Esophagus mucosa (tissue), 1 donor: ENCODE measurements around the gene MINDY3. TPM values are rescaled to one million over a fixed set of nuclear protein-coding genes. Genes with fewer than 3 reads are reported as not detected.

Experiments
- ATAC-seq: fragments of 200-7000 bp; cut with Tn5 transposase; one replicate; pipeline ENCODE4 v1.9.1; 2020
- total RNA-seq: library from RNA; stranded (reverse); gene quantifications from one replicate; pipeline ENCODE4 v1.2.4, GENCODE V29; 2023
- donor health status: DM: yes; HTN: yes; CAD: no.

Gene MINDY3
- total RNA-seq, 1 donor from 2014 or later = 15.3 TPM

- ATAC-seq = no peak
Observed at GRCh38 chr10:15804109-15804508, 56.2 kb downstream of the MINDY3 start.

GRCh38 chr10:15802375-15802949 lies 57.8 kb downstream of the MINDY3 start:
- no peak for ATAC-seq

GRCh38 chr10:15801641-15802040 lies 58.7 kb downstream of the MINDY3 start:
- ATAC-seq = no peak

DNA sequence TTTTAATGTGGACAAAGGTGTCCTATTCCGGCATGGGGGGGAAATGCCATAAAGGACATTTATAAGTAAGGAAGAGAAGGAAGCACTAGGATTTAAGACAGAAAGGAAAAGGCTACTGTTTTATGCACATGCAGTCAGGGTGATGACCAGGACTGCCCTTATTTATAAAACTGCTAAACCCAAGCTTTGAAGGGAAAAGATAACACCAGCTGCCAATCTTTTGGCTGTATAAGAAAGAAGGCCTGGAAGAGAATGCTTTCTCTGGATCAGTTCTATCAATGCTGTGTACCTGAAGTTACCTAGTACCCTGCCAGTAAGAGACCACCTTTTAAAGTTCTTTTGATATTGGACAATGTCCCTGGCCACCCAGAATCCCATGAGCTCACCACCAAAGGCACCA lies 59.2 kb downstream of the MINDY3 start:
- ATAC-seq = no peak

DNA sequence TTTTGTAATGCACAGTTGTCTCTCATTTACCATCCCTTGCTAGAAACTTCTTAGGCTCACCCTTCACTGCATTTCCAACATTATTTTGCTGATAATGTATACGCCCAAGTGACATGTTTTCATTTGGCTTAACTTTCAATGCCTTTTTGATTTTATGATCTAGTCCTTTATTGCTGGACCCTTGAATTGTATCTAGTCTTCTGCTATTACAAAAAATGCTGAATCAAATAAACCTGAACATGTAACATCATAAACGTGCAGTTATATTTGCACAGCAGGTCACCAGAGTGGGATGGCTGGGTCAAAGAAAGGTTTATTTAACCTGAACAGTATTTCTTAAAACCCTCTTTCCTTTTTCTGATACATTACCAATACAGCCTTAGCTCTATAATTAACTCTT lies 63.0 kb downstream of the MINDY3 start:
- no peak for ATAC-seq

DNA sequence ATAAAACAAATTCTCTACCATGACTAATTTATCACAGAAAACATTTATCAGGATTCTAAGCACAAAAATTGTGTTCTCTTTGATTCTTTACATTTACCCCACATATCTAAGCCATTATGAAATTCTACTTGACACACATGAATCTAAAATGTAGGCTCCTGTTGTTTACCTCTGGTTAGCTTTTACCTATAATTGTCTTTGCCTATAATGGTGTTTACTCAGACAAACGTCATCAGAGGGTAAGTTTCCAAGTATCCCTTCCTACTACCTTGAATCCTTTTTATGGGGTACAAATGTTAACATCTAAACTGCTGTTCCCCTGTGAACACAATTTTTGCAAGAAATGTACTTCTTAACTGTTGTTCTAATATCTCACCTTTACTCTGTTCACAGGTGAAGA lies 63.5 kb downstream of the MINDY3 start:
- ATAC-seq = no peak

DNA sequence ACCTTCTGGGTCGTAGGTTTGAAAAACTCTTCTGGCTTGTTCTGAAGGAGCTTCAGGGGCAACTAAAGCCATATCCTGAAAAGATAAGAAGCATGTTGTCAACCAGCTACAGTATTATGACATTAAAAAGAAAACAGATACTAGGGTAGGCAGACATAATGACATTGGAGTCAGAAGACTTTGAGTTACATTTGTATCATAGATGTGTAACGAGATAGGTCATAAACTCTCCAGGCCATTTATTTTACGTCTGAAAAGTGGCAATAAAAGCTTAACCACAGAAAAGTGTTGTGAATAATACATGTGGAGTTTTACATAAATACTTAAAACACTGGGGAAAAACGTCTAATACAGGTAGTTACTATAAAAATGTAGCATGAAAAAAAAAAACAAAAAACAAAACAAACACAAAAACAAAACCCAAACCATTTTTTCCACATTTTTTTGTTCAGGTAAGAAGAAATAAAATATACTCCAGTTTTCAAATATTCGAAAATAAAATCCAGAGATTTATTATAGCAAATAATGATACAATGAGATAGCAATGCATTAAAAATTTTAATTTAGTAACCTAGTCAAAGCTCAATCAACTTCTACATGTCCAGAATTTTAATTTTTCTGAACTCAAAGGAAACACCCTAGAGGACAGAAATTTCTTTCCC lies 64.1 kb downstream of the MINDY3 start:
- no peak for ATAC-seq

- no peak for ATAC-seq
Observed at GRCh38 chr10:15795036-15795792, 65.1 kb downstream of the MINDY3 start.

- no peak for ATAC-seq
Observed at GRCh38 chr10:15794569-15794968, 65.7 kb downstream of the MINDY3 start.

DNA sequence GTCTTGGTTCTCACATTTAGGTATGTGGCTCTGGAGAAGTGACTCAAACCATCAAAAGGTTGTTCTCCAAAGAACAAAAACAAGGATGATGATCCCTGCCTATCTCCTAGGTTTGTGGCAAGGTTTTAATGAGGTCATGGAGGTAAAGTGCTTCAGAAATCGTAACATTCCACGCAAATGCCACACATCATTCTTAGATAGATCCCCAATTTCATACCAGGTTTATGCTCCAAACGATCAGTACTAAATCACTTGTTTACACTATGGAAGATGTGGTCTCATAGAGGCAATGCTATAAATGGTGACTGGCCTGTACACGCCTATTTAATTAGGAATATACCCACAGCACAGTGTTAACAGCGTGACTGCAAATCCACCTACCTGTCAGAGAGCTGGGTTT lies 66.6 kb downstream of the MINDY3 start:
- ATAC-seq = no peak

- ATAC-seq = no peak
Observed at GRCh38 chr10:15792777-15793176, 67.5 kb downstream of the MINDY3 start.

DNA sequence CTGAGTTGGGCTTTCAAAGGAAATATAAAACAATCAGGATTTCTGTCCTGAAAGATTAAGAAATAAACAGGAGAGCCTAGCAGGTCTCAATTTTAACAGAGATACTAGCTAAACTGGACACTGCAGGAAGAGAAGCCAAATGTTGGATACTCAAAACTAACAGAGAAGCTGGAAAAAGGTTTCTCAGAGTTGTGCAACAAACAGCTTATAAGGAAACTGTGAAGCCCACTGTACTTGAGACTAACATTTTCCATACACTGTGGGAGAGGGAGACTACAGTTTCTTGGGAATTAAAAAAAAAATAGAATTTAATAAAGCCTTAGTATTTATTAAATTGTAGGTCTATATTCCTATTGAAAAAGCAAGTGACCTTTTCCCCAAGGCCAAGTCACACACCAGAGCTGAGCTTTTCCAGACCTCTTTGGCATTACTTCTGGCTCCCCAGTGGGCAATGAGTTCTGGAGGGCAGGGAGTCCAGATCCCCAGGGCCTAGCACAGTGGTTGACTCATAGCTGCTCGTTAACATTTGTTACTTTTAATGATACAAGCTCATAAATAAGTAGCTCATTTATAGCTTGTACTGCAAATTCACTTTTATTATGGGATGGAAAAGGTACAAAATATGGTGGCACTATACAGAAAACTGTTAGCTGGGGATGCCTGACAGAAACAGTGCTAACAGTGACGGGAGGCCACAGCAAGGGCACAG lies 68.3 kb downstream of the MINDY3 start:
- no peak for ATAC-seq

DNA sequence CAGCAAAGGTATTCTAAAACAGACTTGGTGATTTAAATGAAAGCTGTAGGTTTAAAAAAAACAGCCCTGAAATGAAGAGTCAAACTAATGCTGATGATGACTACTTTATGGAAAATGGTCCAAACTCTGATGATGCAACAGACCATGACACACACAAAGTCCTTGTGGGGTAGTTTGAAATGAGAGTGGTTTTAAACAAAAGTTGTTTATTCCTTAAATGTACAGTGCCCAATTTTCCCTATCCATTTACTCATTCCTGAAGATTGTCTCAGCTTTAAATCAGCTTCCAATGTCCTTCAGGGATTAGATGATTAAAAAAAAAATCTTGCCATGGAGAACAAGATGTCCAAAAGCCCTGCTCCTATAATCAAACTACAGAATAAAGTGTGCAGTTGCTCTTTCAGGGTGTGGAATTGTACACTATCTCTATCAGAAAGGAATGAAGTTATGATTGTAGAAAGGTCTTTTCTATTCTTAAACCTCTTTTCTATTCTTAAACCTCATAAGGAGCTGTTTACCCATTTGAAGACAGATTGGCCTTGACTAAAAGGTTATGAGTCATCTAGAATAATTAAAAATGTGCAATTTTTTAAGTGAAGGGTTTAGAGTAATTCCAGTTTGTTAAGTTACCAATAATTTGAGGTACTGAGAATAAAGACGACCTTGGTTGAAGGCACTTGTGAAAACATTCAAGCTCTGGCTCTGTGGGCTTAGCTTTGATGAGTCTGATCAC lies 70.3 kb downstream of the MINDY3 start:
- ATAC-seq = no peak

DNA sequence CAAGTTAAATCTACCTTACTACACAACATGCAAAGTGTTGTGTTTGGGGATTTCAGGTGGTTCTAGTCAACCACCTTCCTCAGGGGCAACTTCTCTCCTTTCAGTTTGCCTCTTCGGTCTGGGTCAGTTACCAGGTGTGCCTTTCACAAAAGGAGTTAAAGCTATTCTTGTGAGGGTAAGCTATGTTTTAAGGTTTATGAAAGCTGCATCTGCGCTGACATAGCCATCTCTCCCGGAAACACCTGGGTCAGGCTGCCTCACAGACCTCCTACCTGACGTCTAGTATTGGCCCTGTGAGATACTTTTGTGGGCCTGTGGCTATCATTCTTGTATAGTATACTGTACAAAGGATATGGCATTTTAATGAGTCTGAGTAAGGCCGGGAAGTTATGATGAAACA lies 72.9 kb downstream of the MINDY3 start:
- no peak for ATAC-seq

- ATAC-seq = no peak
Observed at GRCh38 chr10:15784662-15785300, 75.5 kb downstream of the MINDY3 start.

DNA sequence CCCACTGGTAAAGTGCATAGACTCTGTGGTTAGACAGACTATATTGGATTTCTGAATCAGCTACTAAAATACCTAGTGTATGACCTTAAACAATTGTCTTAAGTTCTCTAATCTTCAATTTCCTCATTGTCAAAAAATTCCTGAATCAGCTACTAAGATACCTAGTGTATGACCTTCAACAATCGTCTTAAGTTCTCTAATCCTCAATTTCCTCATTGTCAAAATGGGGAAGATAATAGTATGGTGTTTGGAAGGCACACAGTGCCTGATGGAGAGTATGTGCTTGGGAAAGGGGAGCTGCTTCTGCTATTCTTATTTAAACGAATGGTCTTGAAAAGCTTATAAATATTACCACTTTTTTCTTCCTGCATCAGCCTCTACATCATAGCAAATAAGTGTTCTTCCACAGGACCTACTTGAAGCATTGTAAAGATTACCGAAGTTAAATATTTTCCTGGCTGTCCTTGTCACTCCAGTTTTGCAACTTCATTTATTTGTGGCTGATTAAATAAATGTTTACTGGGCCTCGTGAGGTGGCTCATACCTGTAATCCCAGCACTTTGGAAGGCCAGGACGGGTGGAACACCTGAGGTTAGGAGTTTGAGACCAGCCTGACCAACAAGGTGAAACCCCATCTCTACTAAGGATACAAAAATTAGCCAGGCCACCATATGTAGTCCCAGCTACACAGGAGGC lies 76.2 kb downstream of the MINDY3 start:
- peak; percentile 28 for ATAC-seq

DNA sequence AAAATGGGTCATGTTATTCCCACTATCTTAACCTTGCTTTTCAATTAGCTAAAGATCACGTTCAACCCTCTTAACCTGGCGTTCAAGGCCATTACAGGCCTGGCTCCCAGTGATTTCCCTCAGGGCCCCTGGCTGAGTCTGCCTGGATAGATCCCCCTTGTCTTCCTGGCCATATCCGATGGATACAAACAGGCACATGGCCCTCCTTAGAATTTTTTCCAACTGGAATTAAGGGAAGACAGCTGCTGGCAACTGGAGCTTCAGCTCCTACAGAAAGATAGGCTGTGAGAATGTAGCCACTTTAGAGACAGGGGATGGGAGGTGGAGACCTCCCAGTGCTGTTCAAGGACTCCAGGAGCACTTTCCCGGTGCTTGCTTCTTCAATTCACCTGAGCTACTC lies 77.5 kb downstream of the MINDY3 start:
- ATAC-seq = no peak

DNA sequence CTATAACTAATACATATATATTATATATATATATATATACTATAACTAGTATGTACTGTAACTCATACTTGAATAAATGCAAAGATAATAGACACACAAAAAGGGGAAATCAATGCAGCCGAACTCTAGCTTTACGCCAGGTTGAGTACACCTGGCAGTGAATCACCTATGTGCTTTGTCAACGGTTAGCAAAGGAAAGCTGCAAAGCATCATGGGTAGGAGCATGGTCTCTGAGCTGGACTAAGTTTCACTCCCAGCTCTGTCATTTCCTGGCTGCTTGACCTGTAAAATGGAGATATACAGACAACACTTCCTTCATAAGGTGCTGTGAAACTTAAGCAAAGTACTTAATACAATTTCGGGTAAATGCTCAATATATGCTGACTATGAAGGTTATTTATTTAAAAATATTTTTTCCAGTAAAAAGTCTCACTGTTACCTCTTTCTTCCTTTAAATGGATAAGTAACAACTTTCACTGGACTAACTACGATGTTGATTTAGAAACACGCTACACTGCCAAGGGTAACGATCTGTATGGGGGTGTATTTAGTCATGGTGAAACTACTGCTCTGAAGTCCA lies 78.8 kb downstream of the MINDY3 start:
- no peak for ATAC-seq

GRCh38 chr10:15780353-15781135 lies 79.8 kb downstream of the MINDY3 start:
- no peak for ATAC-seq

GRCh38 chr10:15775513-15775912 lies 84.8 kb downstream of the MINDY3 start:
- no peak for ATAC-seq
